ENCODE results near the gene ZDHHC16. TPM values are rescaled to one million over a fixed set of nuclear protein-coding genes. Genes with fewer than 3 reads are reported as not detected.

ZDHHC16 gene
- total and polyA plus RNA-seq, 4 donors, result 18.0 to 27.2 (median 22.9) TPM

DNA sequence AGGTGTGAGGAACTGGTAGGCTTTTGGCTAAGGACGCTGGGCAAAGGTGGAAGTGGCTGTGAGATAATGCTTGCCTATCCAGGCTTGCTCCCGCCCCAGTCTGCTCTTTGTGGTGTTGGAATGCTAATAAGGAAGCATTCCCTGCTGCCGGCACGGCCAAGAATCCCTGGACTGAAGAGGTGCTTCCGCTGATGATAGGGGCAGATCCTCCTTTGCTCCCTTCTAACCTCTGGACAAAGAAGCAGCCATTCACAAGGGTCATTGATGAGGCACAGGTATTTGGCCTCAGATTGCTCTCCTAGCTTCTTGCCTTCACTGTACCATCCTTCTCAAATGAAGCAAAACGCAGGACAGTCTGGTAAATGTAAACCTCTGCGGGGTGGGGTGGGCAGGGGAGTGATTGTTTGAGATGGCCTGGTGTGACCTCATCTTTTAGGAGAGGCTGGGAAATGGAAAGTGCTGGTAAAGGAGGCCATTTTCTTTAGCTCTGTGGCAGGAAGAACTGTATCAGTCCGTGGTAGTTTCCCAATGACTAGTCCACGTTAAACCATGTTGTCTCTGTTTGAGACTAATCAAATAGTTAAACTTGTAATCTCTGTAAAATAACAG, 18.3 kb upstream of the ZDHHC16 start:
- DNase-seq (ENCODE audit: low spot score), result no peak
- H3K27me3 ChIP-seq (ENCODE audit: control insufficient read depth in 4 of 4, insufficient read depth in 4 of 4, low read length in 3 of 4), result no peaks in the 10 kb centered on the region
- peak overlapping the region; percentile 33 to 96 (median 91) for H3K4me3 ChIP-seq (ENCODE audit: low read depth in 1 of 3, low read length in 3 of 3)
- H3K4me1 ChIP-seq (ENCODE audit: control insufficient read depth in 4 of 4, insufficient read depth in 4 of 4, low read length in 3 of 4), result peaks cover 2 to 20% (median 13%) of the 10 kb centered on the region in 4 donors
- peak overlapping the region; percentile 36 to 93 for H3K27ac ChIP-seq (ENCODE audit: low read depth in 1 of 2, low read length in 2 of 2)
- no peak overlapping the region for H3K9ac ChIP-seq (ENCODE audit: low read depth in 1 of 2, low read length in 2 of 2)
- H3K9me3 ChIP-seq (ENCODE audit: control insufficient read depth in 4 of 4, low read length in 3 of 4), result no peaks in the 10 kb centered on the region
- H3K36me3 ChIP-seq (ENCODE audit: control insufficient read depth in 4 of 4, insufficient read depth in 3 of 4, low read depth in 1 of 4, low read length in 3 of 4), result peaks cover 2 to 23% (median 17%) of the 10 kb centered on the region in 4 donors
- peak; percentile 50 to 55 for TF ChIP-seq HNF4A (conservative IDR thresholded peaks at IDR 0.05)
- peak in 1 of 2 donors; percentile 14 for TF ChIP-seq JUND (IDR thresholded peaks at IDR 0.05)
- TF ChIP-seq NR2F2 (IDR thresholded peaks at IDR 0.05), result no peak
- 30% methylated on average over 9 of the region's 9 CpGs for WGBS

DNA sequence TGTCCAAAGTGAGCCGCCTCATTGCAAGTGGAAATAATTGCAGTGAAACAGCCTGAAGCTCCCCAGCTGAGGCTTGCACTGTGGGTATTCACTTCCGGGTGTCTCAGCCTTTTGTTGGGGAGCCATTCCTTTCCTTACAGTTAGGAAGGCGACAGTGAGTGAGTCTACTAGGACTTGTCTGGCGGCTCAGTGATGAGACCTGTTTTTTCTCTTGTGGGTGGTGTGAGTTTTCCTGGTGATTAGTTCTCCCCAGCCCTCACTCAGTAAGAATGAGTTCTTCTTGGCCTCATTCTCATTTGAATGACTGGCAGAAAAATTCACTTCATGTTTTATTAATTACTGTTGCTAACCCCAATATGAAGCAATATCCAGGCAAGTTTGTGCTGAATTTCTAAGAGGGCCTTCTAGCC, 17.4 kb upstream of the ZDHHC16 start:
- Histone ChIP-seq H3K4me1 (ENCODE audit: control insufficient read depth in 4 of 4, insufficient read depth in 4 of 4, low read length in 3 of 4) (peaks cover 2 to 20% (median 13%) of the 10 kb centered on the region in 4 donors), H3K4me3 (ENCODE audit: low read depth in 1 of 3, low read length in 3 of 3) (no peak overlapping the region)

GRCh38 chr10:97434055-97434454, 11.9 kb upstream of the ZDHHC16 start:
- DNase-seq (ENCODE audit: low spot score), result no peak
- H3K27ac ChIP-seq (ENCODE audit: low read depth in 1 of 2, low read length in 2 of 2), result no peak overlapping the region
- H3K9ac ChIP-seq (ENCODE audit: low read depth in 1 of 2, low read length in 2 of 2), result no peak overlapping the region
- no peak overlapping the region for H3K4me3 ChIP-seq (ENCODE audit: low read depth in 1 of 3, low read length in 3 of 3)
- peaks cover 0 to 4% (median 2%) of the 10 kb centered on the region in 4 donors for H3K4me1 ChIP-seq (ENCODE audit: control insufficient read depth in 4 of 4, insufficient read depth in 4 of 4, low read length in 3 of 4)
- H3K27me3 ChIP-seq (ENCODE audit: control insufficient read depth in 4 of 4, insufficient read depth in 4 of 4, low read length in 3 of 4), result no peaks in the 10 kb centered on the region
- TF ChIP-seq EGR1 (IDR thresholded peaks at IDR 0.05; ENCODE audit: low read depth in 2 of 2), result no peak
- TF ChIP-seq, protein P1, sequence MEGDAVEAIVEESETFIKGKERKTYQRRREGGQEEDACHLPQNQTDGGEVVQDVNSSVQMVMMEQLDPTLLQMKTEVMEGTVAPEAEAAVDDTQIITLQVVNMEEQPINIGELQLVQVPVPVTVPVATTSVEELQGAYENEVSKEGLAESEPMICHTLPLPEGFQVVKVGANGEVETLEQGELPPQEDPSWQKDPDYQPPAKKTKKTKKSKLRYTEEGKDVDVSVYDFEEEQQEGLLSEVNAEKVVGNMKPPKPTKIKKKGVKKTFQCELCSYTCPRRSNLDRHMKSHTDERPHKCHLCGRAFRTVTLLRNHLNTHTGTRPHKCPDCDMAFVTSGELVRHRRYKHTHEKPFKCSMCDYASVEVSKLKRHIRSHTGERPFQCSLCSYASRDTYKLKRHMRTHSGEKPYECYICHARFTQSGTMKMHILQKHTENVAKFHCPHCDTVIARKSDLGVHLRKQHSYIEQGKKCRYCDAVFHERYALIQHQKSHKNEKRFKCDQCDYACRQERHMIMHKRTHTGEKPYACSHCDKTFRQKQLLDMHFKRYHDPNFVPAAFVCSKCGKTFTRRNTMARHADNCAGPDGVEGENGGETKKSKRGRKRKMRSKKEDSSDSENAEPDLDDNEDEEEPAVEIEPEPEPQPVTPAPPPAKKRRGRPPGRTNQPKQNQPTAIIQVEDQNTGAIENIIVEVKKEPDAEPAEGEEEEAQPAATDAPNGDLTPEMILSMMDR (IDR thresholded peaks at IDR 0.05; ENCODE audit: low read depth, low read length, missing input control), result no peak
- TF ChIP-seq RAD21 (IDR thresholded peaks at IDR 0.05), result no peak
- TF ChIP-seq RXRA (IDR thresholded peaks at IDR 0.05), result no peak
- TF ChIP-seq HNF4A (conservative IDR thresholded peaks at IDR 0.05), result no peak
- no peak for TF ChIP-seq FOXA2 (IDR thresholded peaks at IDR 0.05)
- TF ChIP-seq GABPA (IDR thresholded peaks at IDR 0.05 in 1 of 2, conservative IDR thresholded peaks at IDR 0.05 in 1 of 2), result no peak
- TF ChIP-seq SP1 (IDR thresholded peaks at IDR 0.05), result no peak
- TF ChIP-seq HNF4G (IDR thresholded peaks at IDR 0.05), result no peak
- TF ChIP-seq, protein P2, sequence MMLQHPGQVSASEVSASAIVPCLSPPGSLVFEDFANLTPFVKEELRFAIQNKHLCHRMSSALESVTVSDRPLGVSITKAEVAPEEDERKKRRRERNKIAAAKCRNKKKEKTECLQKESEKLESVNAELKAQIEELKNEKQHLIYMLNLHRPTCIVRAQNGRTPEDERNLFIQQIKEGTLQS (IDR thresholded peaks at IDR 0.05), result no peak
- TF ChIP-seq, protein P3, sequence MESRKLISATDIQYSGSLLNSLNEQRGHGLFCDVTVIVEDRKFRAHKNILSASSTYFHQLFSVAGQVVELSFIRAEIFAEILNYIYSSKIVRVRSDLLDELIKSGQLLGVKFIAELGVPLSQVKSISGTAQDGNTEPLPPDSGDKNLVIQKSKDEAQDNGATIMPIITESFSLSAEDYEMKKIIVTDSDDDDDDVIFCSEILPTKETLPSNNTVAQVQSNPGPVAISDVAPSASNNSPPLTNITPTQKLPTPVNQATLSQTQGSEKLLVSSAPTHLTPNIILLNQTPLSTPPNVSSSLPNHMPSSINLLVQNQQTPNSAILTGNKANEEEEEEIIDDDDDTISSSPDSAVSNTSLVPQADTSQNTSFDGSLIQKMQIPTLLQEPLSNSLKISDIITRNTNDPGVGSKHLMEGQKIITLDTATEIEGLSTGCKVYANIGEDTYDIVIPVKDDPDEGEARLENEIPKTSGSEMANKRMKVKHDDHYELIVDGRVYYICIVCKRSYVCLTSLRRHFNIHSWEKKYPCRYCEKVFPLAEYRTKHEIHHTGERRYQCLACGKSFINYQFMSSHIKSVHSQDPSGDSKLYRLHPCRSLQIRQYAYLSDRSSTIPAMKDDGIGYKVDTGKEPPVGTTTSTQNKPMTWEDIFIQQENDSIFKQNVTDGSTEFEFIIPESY (IDR thresholded peaks at IDR 0.05), result no peak
- no peak for TF ChIP-seq YY1 (IDR thresholded peaks at IDR 0.05)
- TF ChIP-seq FOXA1 (IDR thresholded peaks at IDR 0.05), result no peak
- no peak for TF ChIP-seq JUND (IDR thresholded peaks at IDR 0.05)
- TF ChIP-seq TAF1 (conservative IDR thresholded peaks at IDR 0.05), result no peak
- TF ChIP-seq NR2F2 (IDR thresholded peaks at IDR 0.05), result no peak
- no peak for TF ChIP-seq REST (IDR thresholded peaks at IDR 0.05)
- no peaks in the 10 kb centered on the region for H3K9me3 ChIP-seq (ENCODE audit: control insufficient read depth in 4 of 4, low read length in 3 of 4)
- peaks cover 3 to 51% (median 39%) of the 10 kb centered on the region in 4 donors for H3K36me3 ChIP-seq (ENCODE audit: control insufficient read depth in 4 of 4, insufficient read depth in 3 of 4, low read depth in 1 of 4, low read length in 3 of 4)

More for the DNA sequence above, 17.4 kb upstream of the ZDHHC16 start:
- no peak for TF ChIP-seq RAD21 (IDR thresholded peaks at IDR 0.05)
- TF ChIP-seq, protein P2 (IDR thresholded peaks at IDR 0.05), result no peak
- Histone ChIP-seq H3K9ac (ENCODE audit: low read depth in 1 of 2, low read length in 2 of 2) (no peak overlapping the region), H3K9me3 (ENCODE audit: control insufficient read depth in 4 of 4, low read length in 3 of 4) (no peaks in the 10 kb centered on the region), H3K36me3 (ENCODE audit: control insufficient read depth in 4 of 4, insufficient read depth in 3 of 4, low read depth in 1 of 4, low read length in 3 of 4) (peaks cover 2 to 27% (median 21%) of the 10 kb centered on the region in 4 donors), H3K27ac (ENCODE audit: low read depth in 1 of 2, low read length in 2 of 2) (no peak overlapping the region), H3K27me3 (ENCODE audit: control insufficient read depth in 4 of 4, insufficient read depth in 4 of 4, low read length in 3 of 4) (no peaks in the 10 kb centered on the region)
- 79% methylated on average over 4 of the region's 4 CpGs for WGBS
- DNase-seq (ENCODE audit: low spot score), result no peak

Data from liver (tissue), 9 donors.